ENCODE measurements around the gene ANKRD9.

The ANKRD9 gene

DNA sequence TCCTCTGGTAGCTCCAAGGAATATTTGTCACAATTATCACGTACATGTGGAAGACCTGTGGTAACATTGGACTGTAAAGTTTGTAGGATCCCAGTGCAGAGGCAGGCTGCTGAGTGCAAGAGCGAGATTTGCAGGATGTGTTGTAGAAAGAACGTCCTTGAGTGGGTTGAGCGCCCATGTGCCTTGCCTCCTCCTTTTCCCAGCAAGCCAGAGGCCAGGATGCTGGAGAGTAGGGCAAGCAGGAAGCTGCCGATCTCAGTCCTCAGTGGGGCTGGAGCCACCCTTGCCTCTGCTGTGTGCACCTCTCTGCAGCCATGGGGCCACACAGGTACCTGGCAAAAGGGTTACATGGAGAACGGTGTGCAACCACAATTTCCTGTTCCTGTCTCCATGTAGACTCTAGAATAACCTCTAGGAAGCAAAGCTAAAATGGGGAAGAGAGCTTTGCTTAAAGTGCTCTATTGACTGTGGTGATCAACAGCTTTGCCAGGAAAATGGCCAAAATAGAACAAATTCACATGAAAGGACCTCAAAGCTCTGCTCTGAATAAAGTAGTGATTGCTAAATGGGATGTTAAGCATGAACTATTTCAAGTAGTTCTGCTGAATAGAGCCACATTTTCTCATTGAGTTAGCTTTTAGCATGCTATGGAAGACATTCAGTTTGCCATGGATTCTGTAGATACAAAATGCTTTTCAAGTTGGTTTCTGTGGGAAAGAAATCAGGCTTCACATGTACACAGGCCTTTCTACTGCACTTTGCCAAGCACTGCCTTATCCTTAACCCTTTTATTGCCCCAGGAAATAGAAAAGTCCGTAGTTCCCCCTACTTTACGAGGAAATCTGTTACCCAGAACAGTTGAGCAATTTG lies 37.4 kb downstream of the ANKRD9 start:
- no peak for DNase-seq

- DNase-seq: no peak
Observed at GRCh38 chr14:102469261-102469660, 40.3 kb downstream of the ANKRD9 start.

DNA sequence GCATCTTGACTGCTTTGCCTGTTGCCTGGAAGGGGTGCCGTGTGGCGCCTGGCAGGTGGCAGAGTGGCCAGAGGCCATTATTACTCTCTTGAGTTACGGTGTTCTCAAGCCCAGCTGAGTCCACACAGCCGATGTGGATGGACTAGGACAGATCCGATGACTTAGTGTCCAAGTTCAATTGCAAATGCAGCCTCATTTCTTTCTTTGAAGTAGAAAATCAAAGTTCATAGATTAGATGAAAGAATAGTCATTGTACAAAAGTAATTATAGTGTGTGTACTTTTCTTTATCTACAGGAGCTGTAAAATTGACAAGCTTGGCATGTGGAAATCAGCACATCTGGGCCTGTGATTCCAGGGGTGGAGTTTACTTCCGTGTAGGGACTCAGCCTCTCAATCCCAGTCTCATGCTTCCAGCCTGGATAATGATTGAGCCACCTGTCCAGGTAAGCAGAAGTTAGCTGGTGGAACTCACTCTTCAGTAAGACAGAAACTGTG lies 44.7 kb downstream of the ANKRD9 start:
- no peak for DNase-seq

DNA sequence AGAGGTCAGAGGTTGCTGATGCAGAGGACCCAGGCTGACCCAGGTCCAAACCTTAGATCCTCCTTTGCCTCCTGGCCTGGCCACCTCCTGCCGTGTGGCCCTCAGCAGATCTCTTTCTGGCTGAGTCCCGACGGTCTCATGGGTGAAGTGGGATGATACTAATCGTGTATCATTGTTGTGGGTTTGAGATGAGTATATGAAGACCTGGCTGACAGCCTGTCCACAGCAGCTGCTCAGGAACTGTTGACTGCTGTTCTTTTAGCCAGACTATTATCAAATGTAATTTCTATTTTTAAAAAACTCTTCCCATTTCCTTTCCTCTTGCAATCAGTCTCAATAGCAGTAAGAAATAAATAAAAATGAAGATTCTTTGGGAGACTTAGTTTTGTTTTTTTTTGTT lies 45.6 kb downstream of the ANKRD9 start:
- no peak for DNase-seq

GRCh38 chr14:102462391-102462790 lies 47.2 kb downstream of the ANKRD9 start:
- DNase-seq: no peak

GRCh38 chr14:102461490-102462338 lies 47.9 kb downstream of the ANKRD9 start:
- DNase-seq: no peak

DNA sequence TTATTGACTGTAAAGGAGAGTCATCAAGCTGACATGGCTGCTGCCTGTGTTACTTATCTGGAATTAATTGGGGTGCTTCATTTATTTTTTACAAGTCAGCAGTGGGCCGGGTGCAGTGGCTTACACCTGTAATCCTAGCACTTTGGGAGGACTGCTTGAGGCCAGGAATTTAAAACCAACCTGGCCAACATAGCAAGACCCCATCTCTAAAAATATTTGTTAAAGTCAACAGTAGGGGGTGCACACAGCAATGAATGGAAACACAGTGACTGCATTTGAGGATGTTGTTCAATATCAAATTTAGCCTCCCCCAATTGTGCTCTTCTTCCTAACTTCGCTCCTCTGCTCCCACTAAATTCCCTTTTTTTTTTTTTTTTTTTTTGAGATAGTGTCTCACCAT lies 52.1 kb downstream of the ANKRD9 start:
- DNase-seq: no peak

GRCh38 chr14:102454711-102455110 lies 54.9 kb downstream of the ANKRD9 start:
- DNase-seq: no peak

DNA sequence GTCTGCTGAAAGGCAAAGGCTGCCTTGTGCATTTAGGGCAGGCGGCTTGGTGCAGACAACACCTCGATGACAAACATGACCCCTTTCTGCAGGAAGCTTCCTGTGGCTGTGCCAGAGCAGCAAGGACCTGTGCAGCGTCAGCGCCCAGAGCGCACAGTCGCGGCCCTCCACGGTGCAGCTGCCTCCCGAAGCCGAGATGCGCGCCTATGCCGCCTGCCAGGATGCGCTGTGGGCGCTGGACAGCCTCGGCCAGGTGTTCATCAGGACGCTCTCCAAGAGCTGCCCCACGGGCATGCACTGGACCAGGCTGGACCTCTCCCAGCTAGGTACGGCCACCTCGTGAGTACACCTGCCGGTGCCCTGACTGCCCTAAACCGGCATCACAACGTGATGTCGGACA lies 57.3 kb downstream of the ANKRD9 start:
- no peak for DNase-seq
